Hypothalamus (tissue), 51 donors: ENCODE measurements around the gene RFT1.
"Not testable (repeated sequence)": the region's sequence is repeated elsewhere in the genome, so short reads cannot be mapped to it uniquely, and the experiment has no call there.

Experiments used
- DNase-seq, 51 donors: peaks; one replicate each; lab custom pipeline; 2025; lab: John Stamatoyannopoulos, UW

Gene RFT1

DNA sequence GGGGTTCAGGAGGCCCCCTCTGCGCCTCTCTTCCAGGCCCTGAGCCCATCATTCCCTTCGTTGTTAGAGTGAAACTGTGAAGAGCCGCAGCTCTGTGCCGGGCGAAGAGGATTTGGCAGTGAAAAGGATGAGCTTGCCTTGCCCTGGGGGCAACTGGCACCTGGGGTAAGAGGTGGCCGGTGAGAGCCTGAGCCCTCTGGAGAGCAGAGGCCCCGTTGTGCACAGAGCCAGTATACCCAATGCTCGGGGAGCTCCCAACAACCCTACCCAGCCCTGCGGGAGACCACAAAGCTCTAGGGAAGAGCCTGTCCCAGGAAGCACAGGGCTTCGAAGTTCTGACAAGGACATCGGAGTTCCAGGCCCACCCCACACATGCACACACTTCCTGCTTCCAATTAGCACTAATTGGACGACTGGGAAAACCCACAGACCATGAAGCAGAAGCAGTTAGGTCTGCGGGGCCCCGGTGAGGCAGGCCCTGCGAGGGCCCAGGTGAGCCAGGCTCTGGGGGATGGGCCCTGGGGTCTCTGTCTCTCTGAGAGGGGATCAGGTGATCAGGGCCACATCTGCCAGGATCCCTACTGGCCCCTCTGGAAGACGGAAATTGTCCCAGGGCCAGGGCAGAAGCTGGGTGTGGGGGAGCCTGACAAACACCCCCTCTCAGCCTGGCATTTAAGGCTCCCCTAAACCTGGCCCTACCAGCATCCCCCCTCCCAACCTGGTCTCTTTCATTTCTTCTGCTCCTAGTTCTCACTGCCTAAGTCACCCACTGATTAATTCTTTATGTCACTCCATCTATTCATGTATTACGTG is 56.5 kb downstream of the RFT1 start:
- no peak for DNase-seq

- DNase-seq, result peak in 48 of 51 donors; percentile 10 to 83 (median 52)
Measured at GRCh38 chr3:53072653-53073552, 57.3 kb downstream of the RFT1 start.

GRCh38 chr3:53071882-53072431 is 58.3 kb downstream of the RFT1 start:
- no peak for DNase-seq

- no peak for DNase-seq
Measured at GRCh38 chr3:53069422-53070068, 60.7 kb downstream of the RFT1 start.

DNA sequence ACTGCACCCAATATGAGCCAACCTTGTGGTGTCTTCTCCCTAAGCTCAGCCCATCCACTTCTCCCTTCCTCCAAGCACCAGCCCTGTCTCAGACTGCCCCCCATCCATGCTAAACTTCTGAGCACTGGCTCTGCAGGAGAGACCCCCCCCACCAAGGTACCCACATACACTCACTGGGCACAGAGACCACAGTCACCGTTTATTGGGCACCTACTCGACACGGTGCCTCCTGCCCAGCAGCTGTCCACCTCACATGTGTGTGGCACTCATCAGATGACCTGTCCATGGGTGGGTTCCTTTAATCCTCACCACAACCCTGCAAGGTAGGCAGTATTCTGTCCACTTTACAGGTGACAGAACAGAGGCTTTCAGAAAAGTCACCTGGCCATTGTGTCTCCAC is 62.1 kb downstream of the RFT1 start:
- DNase-seq, result no peak

GRCh38 chr3:53067567-53067966 is 62.7 kb downstream of the RFT1 start:
- no peak for DNase-seq

GRCh38 chr3:53065841-53066480 is 64.3 kb downstream of the RFT1 start:
- no peak for DNase-seq

- no peak for DNase-seq
Measured at GRCh38 chr3:53062905-53063304, 67.3 kb downstream of the RFT1 start.

GRCh38 chr3:53056442-53056841 is 73.8 kb downstream of the RFT1 start:
- DNase-seq, result no peak

- DNase-seq, result not testable (repeated sequence)
Measured at GRCh38 chr3:53054233-53054632, 76.0 kb downstream of the RFT1 start.

DNA sequence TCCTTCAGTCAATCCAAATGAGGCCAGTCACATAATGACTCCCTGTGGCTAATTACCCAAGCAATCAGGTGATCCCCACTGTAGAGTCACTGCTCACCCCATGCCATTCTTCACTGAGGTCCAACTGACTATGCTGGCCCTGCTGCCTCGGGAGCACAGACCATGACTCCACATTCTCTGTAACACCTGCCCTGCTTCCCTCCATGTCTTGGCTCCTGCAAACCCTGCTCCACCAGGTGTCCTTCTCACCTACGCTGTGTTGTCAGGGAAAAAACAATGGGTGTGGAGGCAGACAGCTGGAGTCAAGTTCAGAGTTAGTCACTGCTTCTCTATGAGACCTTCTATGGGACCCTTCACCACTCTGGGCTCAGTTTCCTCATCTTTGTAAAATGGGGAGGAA is 78.3 kb downstream of the RFT1 start:
- DNase-seq, result no peak

- no peak for DNase-seq
Measured at GRCh38 chr3:53049987-53050386, 80.2 kb downstream of the RFT1 start.

GRCh38 chr3:53046171-53047170 is 83.8 kb downstream of the RFT1 start:
- peak in 43 of 51 donors; percentile 3 to 67 (median 37) for DNase-seq

DNA sequence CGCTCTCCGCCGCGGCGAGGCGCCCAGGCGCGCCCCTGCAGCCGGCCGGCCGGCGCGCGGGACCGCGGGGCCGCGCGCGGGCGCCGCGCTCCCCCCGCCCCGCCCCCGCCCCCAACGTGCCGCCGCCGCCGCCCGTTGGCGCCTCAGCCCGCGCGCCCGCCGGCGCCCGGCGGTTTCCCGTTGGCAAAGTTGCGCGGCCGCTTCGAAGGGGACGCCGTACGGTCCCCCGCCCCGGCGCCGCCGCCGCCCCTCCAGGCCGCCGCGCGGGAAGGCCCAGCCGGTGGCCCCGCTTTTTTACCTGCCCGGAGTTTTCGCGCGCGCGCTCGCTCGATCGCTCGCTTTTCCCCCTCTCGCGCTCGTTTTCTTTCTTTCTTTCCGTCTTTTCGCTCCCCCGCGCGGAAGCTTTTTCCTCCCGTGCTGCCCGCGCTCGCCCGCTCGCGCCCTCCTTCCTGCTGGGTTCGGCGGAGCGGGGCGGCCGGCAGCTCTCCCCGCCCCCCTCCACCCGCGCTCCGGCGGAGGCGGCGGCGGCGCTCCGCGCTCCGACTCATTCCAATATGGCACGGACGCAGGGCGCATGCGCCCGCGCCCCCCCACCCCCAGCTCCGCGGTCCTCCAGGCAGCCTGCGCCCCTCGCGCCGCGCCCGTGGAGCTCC is 84.6 kb downstream of the RFT1 start, which contains the start of gene SFMBT1:
Gene SFMBT1 (minus strand): TSS at position 556 of the 653 bp plus-strand sequence. CDS start 76,945 bp downstream, outside the sequence.
- DNase-seq, result peak in 44 of 51 donors; percentile 11 to 78 (median 52)

GRCh38 chr3:53044711-53045517 is 85.3 kb downstream of the RFT1 start:
- peak in 43 of 51 donors; percentile 10 to 75 (median 47) for DNase-seq

- peak in 1 of 51 donors; percentile 43 for DNase-seq
Measured at GRCh38 chr3:53044371-53044710, 85.9 kb downstream of the RFT1 start.

- DNase-seq, result no peak
Measured at GRCh38 chr3:53043738-53044137, 86.5 kb downstream of the RFT1 start.

DNA sequence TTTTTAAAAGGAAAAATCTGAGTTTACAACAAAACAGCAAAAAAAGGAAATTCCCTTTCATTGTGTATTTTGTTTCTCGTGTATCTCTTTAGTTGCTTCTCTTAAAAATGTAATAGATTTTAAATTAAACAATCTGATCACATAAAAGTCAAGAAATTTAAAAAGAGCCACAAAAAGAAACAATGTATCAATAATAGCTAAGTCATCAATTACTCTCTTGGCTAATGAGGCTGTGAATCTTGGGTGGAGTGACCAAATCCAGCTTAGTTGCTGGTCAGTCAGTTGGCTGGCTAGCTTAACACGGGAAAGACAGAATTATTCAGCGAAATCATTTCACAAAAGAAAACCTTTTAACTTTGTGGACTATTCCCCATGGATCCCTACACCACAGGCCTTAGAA is 87.6 kb downstream of the RFT1 start:
- DNase-seq, result no peak
